Tibial artery (tissue), 4 donors: ENCODE results near the gene SLTM.
"Not testable (repeated sequence)": the region's sequence is repeated elsewhere in the genome, so short reads cannot be mapped to it uniquely, and the experiment has no call there.

ENCODE experiments used
- DNase-seq, 2 donors: peaks; one replicate each; pipeline ENCODE4 v3.0.0-alpha.2; 2019
- H3K27ac ChIP-seq, 2 donors: fragments of 200-600 bp; sonication (generic) in 1 of 2; 1 replicate in 1 of 2; 2 replicates in 1 of 2; pipeline ENCODE4 v1.5.1; 2018 to 2019; ENCODE audit warnings: mild to moderate bottlenecking in 1 of 2
- H3K27me3 ChIP-seq, 2 donors: fragments of 200-600 bp; sonication (generic) in 1 of 2; one replicate each; pipeline versions ENCODE4 v1.5.1 to v1.6.0; 2016 to 2019
- H3K36me3 ChIP-seq, 3 donors: fragments of 200-600 bp; sonication (generic) in 2 of 3; one replicate each; pipeline ENCODE4 v1.5.1; 2016 to 2019; ENCODE audit warnings: mild to moderate bottlenecking in 2 of 3
- H3K4me1 ChIP-seq, 4 donors: fragments of 200-600 bp; sonication (generic) in 2 of 4; 1 replicate in 3 of 4; 2 replicates in 1 of 4; pipeline ENCODE4 v1.5.1; 2016 to 2019
- H3K4me3 ChIP-seq, 2 donors: fragments of 200-600 bp; sonication (generic) in 1 of 2; 1 replicate in 1 of 2; 2 replicates in 1 of 2; pipeline ENCODE4 v1.5.1; 2018 to 2019; ENCODE audit warnings: mild to moderate bottlenecking in 2 of 2
- H3K9me3 ChIP-seq, 3 donors: fragments of 200-600 bp; sonication (generic) in 1 of 3; one replicate each; pipeline ENCODE4 v1.5.1; 2016 to 2019
- CTCF ChIP-seq, 2 experiments: fragments of 200-600 bp in 1 of 2; fragments of 450-650 bp in 1 of 2; IDR thresholded peaks; one replicate each; pipeline ENCODE4 v1.5.1; 2017 to 2019; ENCODE audit warnings: antibody characterized with exemption in 2 of 2, mild to moderate bottlenecking in 1 of 2, moderate library complexity in 1 of 2
- intact Hi-C: fragments of 100-400 bp; cut with DNase I; formaldehyde crosslinking; loops from one replicate; pipeline ENCODE4 v1.15.0; 2023; ENCODE audit warnings: low total_unique reads

Gene SLTM

GRCh38 chr15:58918239-58918638 lies 15.2 kb downstream of the SLTM start:
- H3K4me3 ChIP-seq: no peak overlapping the region
- H3K9me3 ChIP-seq: no peaks in the 10 kb centered on the region
- H3K27ac ChIP-seq: no peak overlapping the region
- DNase-seq: no peak
- peaks cover 0 to 27% (median 5%) of the 10 kb centered on the region in 4 donors for H3K4me1 ChIP-seq
- no peak for TF ChIP-seq CTCF (IDR thresholded peaks at IDR 0.05)
- intact Hi-C loops: loop anchor here (5.0 kb wide), 1 partner anchor 1974 kb away; no protein-coding TSS in a partner anchor
- H3K36me3 ChIP-seq: peaks cover 7 to 17% (median 17%) of the 10 kb centered on the region in 3 donors
- H3K27me3 ChIP-seq: no peaks in the 10 kb centered on the region

- H3K4me3 ChIP-seq, H3K27me3 ChIP-seq, H3K9me3 ChIP-seq, H3K27ac ChIP-seq, DNase-seq: not testable (repeated sequence)
- Histone ChIP-seq H3K4me1 (peaks cover 0 to 21% (median 5%) of the 10 kb centered on the region in 4 donors), H3K36me3 (peaks cover 12 to 19% (median 17%) of the 10 kb centered on the region in 3 donors)
- intact Hi-C loops: loop anchor here (5.0 kb wide), 1 partner anchor 1975 kb away; no protein-coding TSS in a partner anchor
These were observed 15.8 kb downstream of the SLTM start for GRCh38 chr15:58917613-58918129.

GRCh38 chr15:58916962-58917361 lies 16.5 kb downstream of the SLTM start:
- Histone ChIP-seq H3K9me3 (no peaks in the 10 kb centered on the region), H3K27me3 (no peaks in the 10 kb centered on the region), H3K27ac (no peak overlapping the region), H3K4me1 (peaks cover 0 to 20% (median 5%) of the 10 kb centered on the region in 4 donors), H3K36me3 (peaks cover 19 to 22% (median 22%) of the 10 kb centered on the region in 3 donors), H3K4me3 (no peak overlapping the region)
- intact Hi-C loops: loop anchor here (5.0 kb wide), 1 partner anchor 1975 kb away; no protein-coding TSS in a partner anchor
- no peak for TF ChIP-seq CTCF (IDR thresholded peaks at IDR 0.05)
- no peak for DNase-seq

GRCh38 chr15:58910456-58910855 lies 23.0 kb downstream of the SLTM start:
- TF ChIP-seq CTCF (IDR thresholded peaks at IDR 0.05): no peak
- Histone ChIP-seq H3K36me3 (peaks cover 23 to 38% (median 26%) of the 10 kb centered on the region in 3 donors), H3K4me3 (no peak overlapping the region), H3K9me3 (no peaks in the 10 kb centered on the region), H3K27ac (no peak overlapping the region), H3K27me3 (no peaks in the 10 kb centered on the region), H3K4me1 (no peaks in the 10 kb centered on the region)
- DNase-seq: no peak
- intact Hi-C loops: no loop called here

- peaks cover 20 to 40% (median 28%) of the 10 kb centered on the region in 3 donors for H3K36me3 ChIP-seq
- DNase-seq: no peak
- no peak for TF ChIP-seq CTCF (IDR thresholded peaks at IDR 0.05)
- no peaks in the 10 kb centered on the region for H3K27me3 ChIP-seq
- no peaks in the 10 kb centered on the region for H3K9me3 ChIP-seq
- H3K4me1 ChIP-seq: no peaks in the 10 kb centered on the region
- intact Hi-C loops: no loop called here
- no peak overlapping the region for H3K27ac ChIP-seq
- no peak overlapping the region for H3K4me3 ChIP-seq
These were observed 23.9 kb downstream of the SLTM start for GRCh38 chr15:58909616-58910015.

GRCh38 chr15:58908550-58909309 lies 24.7 kb downstream of the SLTM start:
- H3K27ac ChIP-seq: no peak overlapping the region
- H3K4me1 ChIP-seq: no peaks in the 10 kb centered on the region
- intact Hi-C loops: no loop called here
- DNase-seq: no peak
- no peaks in the 10 kb centered on the region for H3K9me3 ChIP-seq
- TF ChIP-seq CTCF (IDR thresholded peaks at IDR 0.05): no peak
- H3K4me3 ChIP-seq: no peak overlapping the region
- H3K36me3 ChIP-seq: peaks cover 16 to 35% (median 23%) of the 10 kb centered on the region in 3 donors
- H3K27me3 ChIP-seq: no peaks in the 10 kb centered on the region
